GM13977 (cell line): ENCODE results near the gene RNF144A.

Experiments
- DNase-seq: peaks from one replicate; pipeline ENCODE4 v3.0.0; 2012; ENCODE audit warnings: low spot score
- in situ Hi-C: fragments of 300-500 bp; cut with MboI; formaldehyde crosslinking; loops from one replicate; pipeline ENCODE4 v1.12.0; 2022; ENCODE audit warnings: low sequenced_read_pairs, low pct_unique_long_range_greater_than_20kb, mixed read lengths, inconsistent platforms; ENCODE audit not compliant: unreplicated experiment
- TF ChIP-seq, protein P1 (sequence below): IDR thresholded peaks from 2 replicates; pipeline ENCODE4 v1.5.1; 2012; ENCODE audit warnings: mild to moderate bottlenecking, control low read depth; ENCODE audit not compliant: insufficient read depth; ENCODE audit errors: extremely low read depth, missing control alignments

Gene RNF144A

GRCh38 chr2:7012141-7012764 is 95.0 kb downstream of the RNF144A start:
- in situ Hi-C loops = no loop called here
- DNase-seq = no peak
- TF ChIP-seq, protein P1, sequence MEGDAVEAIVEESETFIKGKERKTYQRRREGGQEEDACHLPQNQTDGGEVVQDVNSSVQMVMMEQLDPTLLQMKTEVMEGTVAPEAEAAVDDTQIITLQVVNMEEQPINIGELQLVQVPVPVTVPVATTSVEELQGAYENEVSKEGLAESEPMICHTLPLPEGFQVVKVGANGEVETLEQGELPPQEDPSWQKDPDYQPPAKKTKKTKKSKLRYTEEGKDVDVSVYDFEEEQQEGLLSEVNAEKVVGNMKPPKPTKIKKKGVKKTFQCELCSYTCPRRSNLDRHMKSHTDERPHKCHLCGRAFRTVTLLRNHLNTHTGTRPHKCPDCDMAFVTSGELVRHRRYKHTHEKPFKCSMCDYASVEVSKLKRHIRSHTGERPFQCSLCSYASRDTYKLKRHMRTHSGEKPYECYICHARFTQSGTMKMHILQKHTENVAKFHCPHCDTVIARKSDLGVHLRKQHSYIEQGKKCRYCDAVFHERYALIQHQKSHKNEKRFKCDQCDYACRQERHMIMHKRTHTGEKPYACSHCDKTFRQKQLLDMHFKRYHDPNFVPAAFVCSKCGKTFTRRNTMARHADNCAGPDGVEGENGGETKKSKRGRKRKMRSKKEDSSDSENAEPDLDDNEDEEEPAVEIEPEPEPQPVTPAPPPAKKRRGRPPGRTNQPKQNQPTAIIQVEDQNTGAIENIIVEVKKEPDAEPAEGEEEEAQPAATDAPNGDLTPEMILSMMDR = no peak

DNA sequence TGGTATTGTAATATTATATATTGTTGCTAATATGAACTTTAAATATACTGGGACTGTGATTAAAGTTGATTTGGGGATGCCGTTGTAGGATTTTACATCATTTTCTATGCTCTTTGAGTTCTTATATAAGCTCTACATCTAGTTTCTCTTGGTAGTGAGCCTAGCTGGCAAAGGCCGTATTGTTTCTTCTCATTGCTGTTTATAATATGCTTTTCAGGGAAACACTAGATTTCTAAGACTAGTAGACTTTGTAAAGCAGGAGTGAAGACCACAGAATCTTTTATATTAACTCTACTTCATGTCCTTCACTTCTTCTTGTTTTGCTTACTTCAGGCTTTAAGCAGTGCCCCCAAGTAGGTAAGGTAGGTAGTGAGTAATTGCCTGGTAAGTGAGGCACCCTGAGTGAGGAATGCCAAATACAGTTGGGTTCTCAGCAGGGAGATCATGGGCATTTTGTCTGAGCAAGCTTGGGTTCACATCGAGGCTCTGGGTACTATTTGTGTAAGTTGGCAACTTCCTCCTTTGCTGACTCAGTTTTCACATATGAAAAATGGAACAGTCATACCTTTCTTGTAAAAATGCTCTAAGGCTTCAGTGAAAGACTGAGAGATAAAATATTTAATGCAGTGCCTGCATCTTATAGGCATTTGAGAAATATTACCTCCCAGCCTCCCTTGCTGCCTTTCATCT is 96.4 kb downstream of the RNF144A start:
- TF ChIP-seq, protein P1 = no peak
- no peak for DNase-seq
- in situ Hi-C loops = no loop called here

DNA sequence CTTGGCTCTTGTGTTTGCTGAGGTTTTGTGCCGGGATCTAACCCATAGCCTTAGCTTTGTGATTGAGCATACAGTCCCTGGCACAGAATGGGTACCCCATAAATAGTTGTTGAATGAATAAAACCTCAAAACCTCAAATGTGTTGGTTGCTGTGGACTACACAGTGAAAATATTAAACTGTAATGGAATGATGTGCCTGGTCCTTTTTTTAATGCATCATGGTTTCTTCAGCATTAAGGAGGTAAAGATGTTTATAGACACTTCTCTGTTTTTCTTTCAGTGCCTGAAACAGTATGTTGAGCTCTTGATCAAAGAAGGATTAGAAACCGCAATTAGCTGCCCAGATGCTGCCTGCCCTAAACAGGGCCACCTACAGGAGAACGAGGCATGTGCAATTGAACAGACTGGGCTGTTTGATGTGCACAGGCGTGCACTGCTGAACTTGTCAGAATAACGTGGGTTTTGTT is 97.0 kb downstream of the RNF144A start:
- in situ Hi-C loops = no loop called here
- TF ChIP-seq, protein P1 = peak; percentile 56
- no peak for DNase-seq

- DNase-seq = no peak
- in situ Hi-C loops = no loop called here
- TF ChIP-seq, protein P1 = no peak
Measured at GRCh38 chr2:7015007-7015950, 98.1 kb downstream of the RNF144A start.

GRCh38 chr2:7016148-7016547 is 98.9 kb downstream of the RNF144A start:
- TF ChIP-seq, protein P1 = no peak
- DNase-seq = no peak
- in situ Hi-C loops = no loop called here

GRCh38 chr2:7016601-7017211 is 99.5 kb downstream of the RNF144A start:
- DNase-seq = no peak
- in situ Hi-C loops = no loop called here
- TF ChIP-seq, protein P1 = no peak
